Measurements from ENCODE around the gene RHOA.

GRCh38 chr3:49406571-49407565 lies 4.9 kb downstream of the RHOA start:
- no peak for TF ChIP-seq POLR2AphosphoS5 (IDR thresholded peaks at IDR 0.05)
- TF ChIP-seq CTCF (IDR thresholded peaks at IDR 0.05), result no peak

Data from breast epithelium (tissue), 3 donors.